HPDE6-E6E7 (cell line): Measurements from ENCODE around the gene MECP2.
A peak's percentile ranks its signal among the peaks of the same experiment; 100 is the strongest.
"Not testable (repeated sequence)": the region's sequence is repeated elsewhere in the genome, so short reads cannot be mapped to it uniquely, and the experiment has no call there.

Source experiments
- DNase-seq: peaks from one replicate; pipeline ENCODE4 v3.0.0; 2011; ENCODE audit warnings: missing footprints; ENCODE audit errors: extremely low spot score

The MECP2 gene

DNA sequence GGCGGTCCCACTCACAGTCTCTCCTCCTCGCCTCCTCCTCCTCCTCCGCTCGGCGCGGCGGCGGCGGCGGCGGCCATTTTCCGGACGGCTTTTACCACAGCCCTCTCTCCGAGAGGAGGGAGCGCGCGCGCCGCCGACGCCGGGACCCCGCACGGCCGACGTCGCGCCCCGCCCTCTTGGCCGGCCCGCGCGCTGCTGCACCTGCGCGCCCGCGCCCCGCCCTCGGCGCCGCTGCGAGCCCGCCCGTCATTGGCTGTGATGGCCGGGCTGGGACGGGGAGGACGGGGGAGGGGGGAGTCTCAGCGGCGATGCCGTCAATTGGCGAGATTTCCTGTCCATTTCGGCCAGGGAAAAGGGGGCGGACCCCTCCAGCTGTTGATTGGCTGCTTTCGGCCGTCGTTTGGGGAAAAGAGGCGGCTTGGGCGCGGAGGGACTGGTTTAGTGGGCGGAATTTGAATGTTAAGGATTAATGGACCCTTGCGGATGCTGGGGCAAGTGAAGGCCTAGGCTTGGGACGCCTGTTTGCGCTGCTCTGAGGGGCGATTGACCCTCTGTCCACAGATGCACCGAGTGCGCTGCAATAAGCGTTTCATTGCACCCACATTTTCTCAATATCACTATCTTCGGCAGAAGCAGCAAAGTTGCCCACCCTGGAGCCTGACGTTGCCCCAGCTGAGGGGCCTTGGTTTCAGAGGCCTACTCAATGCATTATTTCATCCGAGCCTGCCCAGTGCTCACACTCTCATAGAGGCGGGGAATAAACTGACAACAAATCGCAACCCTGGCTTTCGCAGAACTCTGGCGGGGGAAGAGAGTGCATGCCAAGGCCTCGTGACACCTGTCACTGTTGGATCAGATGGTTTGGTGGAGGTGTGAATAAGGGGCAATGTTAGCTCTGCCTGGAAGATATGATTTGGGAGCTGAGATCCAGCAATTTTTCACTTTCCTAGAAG is at the start of gene MECP2:
TSS of gene MECP2 (minus strand) at position 129 of the 953 bp plus-strand sequence.
- peak; percentile 99 for DNase-seq

DNA sequence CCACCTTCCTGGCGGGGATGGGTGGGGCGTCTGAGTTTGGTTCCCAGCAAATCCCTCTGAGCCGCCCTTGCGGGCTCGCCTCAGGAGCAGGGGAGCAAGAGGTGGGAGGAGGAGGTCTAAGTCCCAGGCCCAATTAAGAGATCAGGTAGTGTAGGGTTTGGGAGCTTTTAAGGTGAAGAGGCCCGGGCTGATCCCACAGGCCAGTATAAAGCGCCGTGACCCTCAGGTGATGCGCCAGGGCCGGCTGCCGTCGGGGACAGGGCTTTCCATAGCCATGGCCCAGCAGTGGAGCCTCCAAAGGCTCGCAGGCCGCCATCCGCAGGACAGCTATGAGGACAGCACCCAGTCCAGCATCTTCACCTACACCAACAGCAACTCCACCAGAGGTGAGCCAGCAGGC is 46.5 kb upstream of the MECP2 start, which contains the start of gene OPN1LW:
TSS of gene OPN1LW (plus strand) at position 234 of the 400 bp plus-strand sequence. CDS start at position 275, 41 bp downstream.
- not testable (repeated sequence) for DNase-seq

- DNase-seq, result no peak
Measured at GRCh38 chrX:154142950-154143745, 45.6 kb upstream of the MECP2 start.

- DNase-seq, result no peak
Measured at GRCh38 chrX:154142386-154142785, 44.9 kb upstream of the MECP2 start.

DNA sequence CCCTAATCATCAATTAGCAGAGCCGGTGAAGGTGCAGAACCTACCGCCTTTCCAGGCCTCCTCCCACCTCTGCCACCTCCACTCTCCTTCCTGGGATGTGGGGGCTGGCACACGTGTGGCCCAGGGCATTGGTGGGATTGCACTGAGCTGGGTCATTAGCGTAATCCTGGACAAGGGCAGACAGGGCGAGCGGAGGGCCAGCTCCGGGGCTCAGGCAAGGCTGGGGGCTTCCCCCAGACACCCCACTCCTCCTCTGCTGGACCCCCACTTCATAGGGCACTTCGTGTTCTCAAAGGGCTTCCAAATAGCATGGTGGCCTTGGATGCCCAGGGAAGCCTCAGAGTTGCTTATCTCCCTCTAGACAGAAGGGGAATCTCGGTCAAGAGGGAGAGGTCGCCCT is 43.2 kb upstream of the MECP2 start:
- DNase-seq, result no peak

DNA sequence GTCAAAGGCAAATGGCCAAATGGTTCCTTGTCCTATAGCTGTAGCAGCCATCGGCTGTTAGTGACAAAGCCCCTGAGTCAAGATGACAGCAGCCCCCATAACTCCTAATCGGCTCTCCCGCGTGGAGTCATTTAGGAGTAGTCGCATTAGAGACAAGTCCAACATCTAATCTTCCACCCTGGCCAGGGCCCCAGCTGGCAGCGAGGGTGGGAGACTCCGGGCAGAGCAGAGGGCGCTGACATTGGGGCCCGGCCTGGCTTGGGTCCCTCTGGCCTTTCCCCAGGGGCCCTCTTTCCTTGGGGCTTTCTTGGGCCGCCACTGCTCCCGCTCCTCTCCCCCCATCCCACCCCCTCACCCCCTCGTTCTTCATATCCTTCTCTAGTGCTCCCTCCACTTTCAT is 42.7 kb upstream of the MECP2 start:
- DNase-seq, result no peak

GRCh38 chrX:154138857-154139256 is 41.3 kb upstream of the MECP2 start:
- DNase-seq, result no peak

- peak; percentile 72 for DNase-seq
Measured at GRCh38 chrX:154136627-154137161, 39.2 kb upstream of the MECP2 start.

DNA sequence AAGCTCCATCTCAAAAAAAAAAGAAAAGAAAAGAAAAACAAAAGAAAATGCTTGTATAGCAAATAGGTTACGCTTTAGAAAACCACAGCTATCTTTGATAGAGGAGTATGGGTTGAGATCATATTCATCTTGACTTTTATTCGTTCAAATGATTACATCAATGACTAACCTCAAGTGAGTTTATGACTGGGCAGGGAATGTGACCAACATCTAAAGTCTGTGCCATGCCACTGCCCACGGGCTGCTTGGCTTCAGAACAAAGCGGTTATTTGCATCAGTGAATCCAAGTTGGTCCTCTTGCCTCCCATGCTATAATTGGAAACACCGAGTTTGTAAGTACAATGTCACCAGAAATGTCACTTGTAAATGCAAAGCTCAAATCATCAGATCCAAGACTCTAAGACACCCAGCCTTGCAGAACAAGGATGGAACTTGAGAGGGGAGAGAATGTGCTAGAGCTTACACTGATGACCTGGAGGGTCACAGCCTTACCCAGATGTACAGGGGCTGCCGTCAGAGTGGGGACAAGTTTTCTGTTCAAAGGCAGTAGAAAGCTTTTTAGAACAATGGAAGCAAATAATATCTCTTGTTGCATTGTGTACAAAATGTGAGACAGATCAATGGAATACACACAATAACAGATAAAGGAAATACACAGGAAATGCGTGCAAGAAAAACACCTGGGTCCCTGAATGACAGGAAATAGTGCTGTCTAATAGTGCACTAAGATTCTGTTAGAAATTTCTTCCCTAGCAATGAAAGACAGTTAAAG is 38.1 kb upstream of the MECP2 start:
- DNase-seq, result no peak

DNA sequence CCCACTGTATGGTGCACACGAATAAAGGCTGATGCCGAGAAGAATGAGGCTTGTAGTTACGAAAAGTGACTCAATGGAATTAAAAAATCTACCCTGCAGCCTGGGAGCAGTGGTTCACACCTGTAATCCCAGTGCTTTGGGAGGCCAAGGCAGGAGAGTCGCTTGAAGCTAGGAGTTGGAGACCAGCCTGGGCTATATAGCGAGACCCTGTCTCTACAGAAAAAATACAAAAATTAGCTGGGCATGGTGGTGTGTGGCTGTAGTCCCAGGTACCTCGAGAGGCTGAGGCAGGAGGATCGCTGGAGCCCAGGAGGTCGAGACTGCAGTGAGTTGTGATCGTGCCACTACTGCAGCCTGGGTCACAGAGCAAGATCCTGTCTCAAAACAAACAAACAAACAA is 34.8 kb upstream of the MECP2 start:
- DNase-seq, result no peak

DNA sequence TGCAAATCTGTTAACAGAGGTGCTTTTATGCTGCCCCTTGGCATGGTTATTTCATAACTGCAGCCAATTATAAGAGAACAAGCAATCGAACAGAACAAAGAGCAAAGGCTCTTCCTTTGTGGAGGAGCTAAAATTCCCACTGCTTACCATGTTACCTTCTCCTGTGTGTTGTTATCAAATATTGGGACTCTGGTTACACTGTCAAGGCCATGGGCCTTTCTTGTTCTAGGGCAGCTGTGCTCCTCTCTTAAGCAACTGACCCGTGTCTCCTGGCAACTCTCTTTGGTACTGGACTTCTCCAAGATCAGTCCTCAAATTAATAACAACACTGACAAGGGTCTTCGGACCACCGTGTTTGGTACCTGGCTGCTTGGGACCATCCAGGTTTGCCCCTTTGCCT is 34.4 kb upstream of the MECP2 start:
- no peak for DNase-seq

GRCh38 chrX:154126101-154126500 is 28.6 kb upstream of the MECP2 start:
- no peak for DNase-seq

- DNase-seq, result no peak
Measured at GRCh38 chrX:154125391-154126040, 28.0 kb upstream of the MECP2 start.

DNA sequence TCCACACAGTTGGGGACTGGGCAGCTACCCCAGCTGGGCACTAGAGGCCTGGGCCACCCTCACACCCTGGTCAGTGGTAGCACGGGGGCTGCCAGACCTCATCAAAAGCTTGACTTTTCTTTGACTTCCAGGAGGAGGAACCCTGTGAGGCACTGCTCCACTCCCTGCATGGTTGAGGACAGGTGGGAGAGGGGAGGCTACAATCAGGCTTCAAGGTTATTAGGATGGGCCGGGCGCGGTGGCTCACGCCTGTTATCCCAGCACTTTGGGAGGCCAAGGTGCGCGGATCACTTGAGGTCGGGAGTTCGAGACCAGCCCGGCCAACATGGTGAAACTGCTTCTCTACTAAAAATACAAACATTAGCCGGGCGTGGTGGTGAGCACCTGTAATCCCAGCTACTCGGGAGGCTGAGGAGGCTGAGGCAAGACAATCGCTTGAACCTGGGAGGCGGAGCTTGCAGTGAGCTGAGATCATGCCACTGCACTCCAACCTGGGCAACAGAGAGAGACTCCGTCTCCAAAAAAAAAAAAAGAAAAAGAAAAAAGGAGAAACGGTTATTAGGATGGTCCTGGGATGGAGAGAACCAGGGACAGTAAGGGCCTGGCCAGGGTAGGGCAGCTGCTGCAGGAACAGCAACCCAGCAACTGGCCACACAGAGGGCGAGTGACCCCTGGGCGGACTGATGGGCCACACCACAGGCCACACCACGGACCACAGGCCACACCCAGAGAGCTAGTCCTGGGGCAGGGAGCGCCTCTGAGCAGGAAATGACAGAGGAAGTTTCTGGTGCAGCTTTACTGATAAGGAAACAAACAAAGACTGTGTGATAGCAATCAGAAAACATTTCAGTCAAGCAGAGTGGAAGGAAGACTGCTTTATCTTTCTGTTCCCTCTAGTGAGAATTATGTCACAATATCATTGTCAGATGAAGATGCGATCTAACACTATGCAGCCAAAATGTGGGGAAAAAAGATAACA is 26.0 kb upstream of the MECP2 start:
- no peak for DNase-seq

DNA sequence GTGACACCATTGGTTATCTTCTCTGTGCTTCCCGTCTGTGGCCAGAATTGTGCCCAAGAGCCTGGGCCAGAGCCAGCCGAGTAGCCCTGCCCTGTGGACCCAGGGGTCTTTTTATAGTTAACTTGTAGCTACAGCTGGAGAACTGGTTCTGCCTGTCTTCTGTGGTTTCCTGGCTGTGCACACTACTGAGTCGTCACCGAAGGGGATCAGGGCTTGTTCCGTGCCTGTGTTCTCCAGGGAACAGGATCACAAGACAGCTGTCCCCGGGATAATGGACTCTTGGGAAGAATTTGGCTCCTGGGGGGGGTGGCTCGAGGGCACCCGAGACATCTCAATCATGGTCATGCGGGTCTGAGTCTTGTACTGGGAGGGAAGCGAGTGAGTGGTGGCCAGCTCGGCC is 24.4 kb upstream of the MECP2 start:
- DNase-seq, result no peak

- DNase-seq, result no peak
Measured at GRCh38 chrX:154121207-154121606, 23.7 kb upstream of the MECP2 start.

- no peak for DNase-seq
Measured at GRCh38 chrX:154120567-154120966, 23.1 kb upstream of the MECP2 start.

DNA sequence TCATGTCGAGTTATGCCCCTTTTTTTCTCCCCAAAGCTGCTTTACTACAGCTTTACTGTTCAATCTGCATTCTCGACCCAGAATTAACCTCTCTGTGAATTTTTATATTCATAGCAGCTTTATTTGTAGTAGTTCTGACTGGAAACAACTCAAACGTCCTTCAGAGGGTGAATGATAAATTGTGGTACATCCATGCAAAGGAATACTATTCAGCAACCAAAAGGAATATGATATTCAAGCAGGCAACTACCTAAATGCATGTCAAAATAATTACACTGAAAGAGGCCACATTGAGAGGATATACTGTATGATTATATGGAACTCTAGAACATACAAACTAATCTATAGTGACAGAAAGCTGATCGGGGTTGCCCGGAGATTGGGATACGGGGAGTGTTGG is 20.0 kb upstream of the MECP2 start:
- DNase-seq, result no peak

DNA sequence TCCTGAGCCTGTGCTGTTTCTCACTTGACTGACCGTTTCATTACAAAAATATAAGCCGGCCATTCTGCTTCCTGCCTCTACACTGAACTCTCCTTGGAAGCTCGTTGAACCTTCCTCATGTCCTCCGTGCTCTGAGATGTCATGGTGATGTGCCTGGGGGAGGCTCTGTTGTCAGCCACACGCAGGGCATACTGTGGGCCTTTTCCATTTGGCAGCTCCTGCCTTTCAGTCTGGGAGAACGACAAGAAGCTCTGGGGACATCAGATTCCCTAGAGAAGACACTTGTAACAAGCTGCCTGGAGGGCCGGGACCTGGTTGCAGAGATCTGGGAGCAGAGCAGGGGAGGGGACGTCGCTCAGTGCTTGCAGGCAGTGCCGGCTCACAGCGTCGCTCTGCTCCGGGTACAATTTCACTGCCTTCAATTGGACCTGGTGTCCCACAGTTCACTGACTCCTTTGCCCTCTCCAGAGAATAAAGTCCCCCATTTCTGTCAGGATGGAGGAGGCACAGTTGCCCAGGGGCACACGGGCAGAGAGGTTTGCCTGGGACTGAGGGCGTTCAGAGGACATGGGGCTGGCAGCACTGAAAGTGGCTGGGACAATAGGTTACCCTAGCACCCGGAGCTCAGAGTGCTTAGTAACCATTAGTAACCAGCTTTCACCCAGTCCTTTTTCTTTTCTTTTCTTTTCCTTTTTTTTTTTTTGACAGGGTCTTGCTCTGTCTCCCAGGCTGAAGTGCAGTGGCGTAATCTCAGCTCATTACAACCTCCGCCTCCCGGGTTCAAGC is 19.1 kb upstream of the MECP2 start:
- DNase-seq, result no peak
